DND-41 (cell line): ENCODE data around the gene HNRNPU.

Source experiments
- ATAC-seq: fragments of 200-7000 bp; cut with Tn5 transposase; 3 replicates; pipeline ENCODE4 v1.9.1; 2021; ENCODE audit warnings: low read depth; ENCODE audit not compliant: insufficient read depth
- DNase-seq: peaks from one replicate; pipeline ENCODE4 v3.0.0-alpha.2; 2020
- H2AFZ ChIP-seq: 2 replicates; pipeline ENCODE4 v1.6.0; 2012; ENCODE audit warnings: low read depth, low read length
- H3K27ac ChIP-seq: 2 replicates; pipeline ENCODE4 v1.5.1; 2012; ENCODE audit warnings: low read length, inconsistent platforms
- H3K27me3 ChIP-seq: fragments of 200-600 bp; sonication (generic); 2 replicates; pipeline ENCODE4 v1.6.0; 2012; ENCODE audit warnings: low read length, mild to moderate bottlenecking, inconsistent platforms; ENCODE audit not compliant: insufficient read depth, poor library complexity
- H3K36me3 ChIP-seq: 2 replicates; pipeline ENCODE4 v1.5.1; 2012; ENCODE audit warnings: low read length, inconsistent platforms; ENCODE audit not compliant: insufficient read depth
- H3K4me1 ChIP-seq: 2 replicates; pipeline ENCODE4 v1.5.1; 2012; ENCODE audit warnings: mild to moderate bottlenecking, low read length; ENCODE audit not compliant: insufficient read depth
- H3K4me2 ChIP-seq: 2 replicates; pipeline ENCODE4 v1.6.0; 2012; ENCODE audit warnings: mild to moderate bottlenecking, moderate library complexity, low read length, inconsistent platforms; ENCODE audit not compliant: insufficient read depth
- H3K4me3 ChIP-seq, 2 experiments: fragments of 200-600 bp in 1 of 2; shearing (Covaris generic) in 1 of 2; 2 replicates each; pipeline ENCODE4 v1.5.1; 2012 to 2016; ENCODE audit warnings: inconsistent platforms in 2 of 2, low read length in 2 of 2, mild to moderate bottlenecking in 2 of 2, low read depth in 1 of 2, moderate library complexity in 1 of 2
- H3K79me2 ChIP-seq: 2 replicates; pipeline ENCODE4 v1.6.0; 2012; ENCODE audit warnings: low read length, inconsistent platforms; ENCODE audit not compliant: insufficient read depth
- H3K9ac ChIP-seq: 2 replicates; pipeline ENCODE4 v1.6.0; 2012; ENCODE audit warnings: low read depth, mild to moderate bottlenecking, inconsistent platforms, low read length, moderate library complexity
- H3K9me3 ChIP-seq: 2 replicates; pipeline ENCODE4 v1.5.1; 2012; ENCODE audit warnings: low read length, moderate library complexity, mild to moderate bottlenecking, inconsistent platforms; ENCODE audit not compliant: insufficient read depth, severe bottlenecking
- H4K20me1 ChIP-seq: 2 replicates; pipeline ENCODE4 v1.6.0; 2012; ENCODE audit warnings: low read length; ENCODE audit not compliant: insufficient read depth
- EZH2 ChIP-seq: IDR thresholded peaks from 3 replicates; pipeline ENCODE4 v1.6.1; 2012; ENCODE audit warnings: borderline replicate concordance, low read depth, mild to moderate bottlenecking, moderate library complexity, low read length, inconsistent platforms; ENCODE audit not compliant: severe bottlenecking
- TF ChIP-seq, protein P1 (sequence below): IDR thresholded peaks from 2 replicates; pipeline ENCODE4 v1.5.1; 2012; ENCODE audit warnings: borderline replicate concordance, low read length, moderate library complexity, mild to moderate bottlenecking; ENCODE audit not compliant: poor library complexity, severe bottlenecking; ENCODE audit errors: extremely low read depth

HNRNPU gene

DNA sequence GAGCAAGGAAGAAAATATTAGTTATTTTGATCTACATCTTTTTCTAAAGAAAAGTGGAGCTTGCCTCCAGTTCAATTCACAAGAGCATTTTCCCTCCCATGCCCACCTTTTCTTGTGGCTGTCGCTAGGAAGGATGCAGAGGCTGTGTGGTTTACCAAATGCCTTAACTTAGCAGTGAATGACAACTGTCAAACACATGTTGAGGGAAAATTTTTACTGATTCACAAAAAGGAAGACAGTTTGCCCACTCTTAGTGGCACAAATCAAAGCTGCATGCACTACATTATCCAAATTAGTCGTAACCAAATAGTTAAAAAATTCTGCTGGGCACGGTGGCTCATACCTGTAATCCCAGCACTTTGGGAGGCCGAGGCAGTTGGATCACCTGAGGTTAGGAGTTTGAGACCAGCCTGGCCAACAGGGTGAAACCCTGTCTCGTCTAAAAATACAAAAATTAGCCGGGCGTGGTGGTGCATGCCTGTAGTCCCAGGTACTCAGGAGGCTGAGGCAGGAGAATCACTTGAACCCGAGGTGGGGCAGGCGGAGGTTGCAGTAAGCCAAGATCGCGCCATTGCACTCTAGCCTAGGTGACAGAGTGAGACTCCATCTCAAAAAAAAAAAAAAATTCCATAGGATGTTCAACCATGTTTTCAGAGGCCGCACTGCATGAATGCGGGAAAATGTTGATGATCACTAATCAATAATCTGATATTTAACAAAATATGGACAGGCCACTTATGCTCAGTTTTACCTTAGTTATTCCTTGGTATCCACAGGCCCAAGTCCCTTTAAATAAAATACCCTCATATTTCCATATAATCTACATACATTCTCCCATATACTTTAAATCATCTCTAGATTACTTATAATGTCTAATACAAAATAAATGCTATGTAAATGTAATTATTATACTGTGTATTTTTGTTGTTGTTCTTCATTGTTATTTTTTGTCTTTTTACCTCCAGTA is 19.9 kb downstream of the HNRNPU start:
- no peak overlapping the region for H2AFZ ChIP-seq
- no peak overlapping the region for H3K4me3 ChIP-seq
- ATAC-seq: peak; percentile 57
- peaks cover 30% of the 10 kb centered on the region; the same call in 1 of the 2 replicates for H4K20me1 ChIP-seq
- no peaks in the 10 kb centered on the region for H3K9me3 ChIP-seq
- no peak overlapping the region; the same call in 1 of the 2 replicates for H3K4me2 ChIP-seq
- peaks cover 50% of the 10 kb centered on the region for H3K4me1 ChIP-seq
- DNase-seq: peak; percentile 34
- peak overlapping the region; percentile 34; the same call in 1 of the 2 replicates for H3K27ac ChIP-seq
- H3K27me3 ChIP-seq: no peaks in the 10 kb centered on the region
- peaks cover 98% of the 10 kb centered on the region for H3K79me2 ChIP-seq
- peaks cover 98% of the 10 kb centered on the region for H3K36me3 ChIP-seq
- no peak overlapping the region for H3K9ac ChIP-seq
- TF ChIP-seq EZH2: no peak
- TF ChIP-seq, protein P1, sequence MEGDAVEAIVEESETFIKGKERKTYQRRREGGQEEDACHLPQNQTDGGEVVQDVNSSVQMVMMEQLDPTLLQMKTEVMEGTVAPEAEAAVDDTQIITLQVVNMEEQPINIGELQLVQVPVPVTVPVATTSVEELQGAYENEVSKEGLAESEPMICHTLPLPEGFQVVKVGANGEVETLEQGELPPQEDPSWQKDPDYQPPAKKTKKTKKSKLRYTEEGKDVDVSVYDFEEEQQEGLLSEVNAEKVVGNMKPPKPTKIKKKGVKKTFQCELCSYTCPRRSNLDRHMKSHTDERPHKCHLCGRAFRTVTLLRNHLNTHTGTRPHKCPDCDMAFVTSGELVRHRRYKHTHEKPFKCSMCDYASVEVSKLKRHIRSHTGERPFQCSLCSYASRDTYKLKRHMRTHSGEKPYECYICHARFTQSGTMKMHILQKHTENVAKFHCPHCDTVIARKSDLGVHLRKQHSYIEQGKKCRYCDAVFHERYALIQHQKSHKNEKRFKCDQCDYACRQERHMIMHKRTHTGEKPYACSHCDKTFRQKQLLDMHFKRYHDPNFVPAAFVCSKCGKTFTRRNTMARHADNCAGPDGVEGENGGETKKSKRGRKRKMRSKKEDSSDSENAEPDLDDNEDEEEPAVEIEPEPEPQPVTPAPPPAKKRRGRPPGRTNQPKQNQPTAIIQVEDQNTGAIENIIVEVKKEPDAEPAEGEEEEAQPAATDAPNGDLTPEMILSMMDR: no peak

DNA sequence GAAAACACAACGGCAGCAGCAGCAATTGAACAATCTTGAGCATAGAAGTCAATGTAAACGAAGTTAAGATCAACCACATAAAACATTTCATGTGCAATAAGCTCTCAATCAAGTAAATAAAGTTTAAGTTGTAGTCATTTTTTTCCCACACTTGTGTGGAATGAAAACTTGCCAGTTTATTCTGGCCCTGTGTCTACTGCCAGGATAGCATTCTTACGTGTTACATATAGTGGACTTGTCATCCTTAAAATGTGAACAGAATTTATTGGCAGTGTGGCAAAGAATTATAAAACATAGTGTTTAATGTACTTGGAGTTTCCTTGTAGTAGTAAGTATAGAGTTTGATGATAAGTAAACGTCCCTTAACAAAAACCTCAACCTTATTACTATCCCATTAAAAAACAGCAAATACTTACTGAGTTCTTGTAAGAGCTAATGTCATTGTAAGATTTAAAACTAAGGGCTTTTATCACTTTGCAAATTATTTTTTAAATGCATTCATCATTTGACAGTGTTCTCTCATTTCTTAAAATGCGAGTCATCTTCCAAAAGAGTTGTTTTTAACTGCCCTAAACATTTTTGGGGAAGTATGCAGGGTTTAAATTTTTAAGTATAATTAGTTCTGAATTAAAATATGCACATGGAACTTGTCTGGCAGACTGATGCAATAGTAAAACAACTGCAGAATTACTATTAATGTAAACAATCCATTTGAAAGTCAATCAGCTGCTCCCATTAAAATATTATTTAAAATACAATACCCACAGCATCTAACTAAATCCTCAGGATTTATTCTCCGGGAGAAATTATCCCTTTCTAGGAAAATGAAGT is 21.0 kb downstream of the HNRNPU start:
- no peaks in the 10 kb centered on the region for H3K27me3 ChIP-seq
- ATAC-seq: no peak
- no peak for DNase-seq
- TF ChIP-seq, protein P1: no peak
- no peak for TF ChIP-seq EZH2
- H4K20me1 ChIP-seq: peaks cover 27% of the 10 kb centered on the region; the same call in 1 of the 2 replicates
- no peaks in the 10 kb centered on the region for H3K9me3 ChIP-seq
- H3K4me1 ChIP-seq: peaks cover 58% of the 10 kb centered on the region
- peaks cover 98% of the 10 kb centered on the region for H3K79me2 ChIP-seq
- H3K4me3 ChIP-seq: no peak overlapping the region
- no peak overlapping the region for H2AFZ ChIP-seq
- no peak overlapping the region for H3K9ac ChIP-seq
- no peak overlapping the region for H3K4me2 ChIP-seq
- peaks cover 93% of the 10 kb centered on the region for H3K36me3 ChIP-seq
- H3K27ac ChIP-seq: no peak overlapping the region

DNA sequence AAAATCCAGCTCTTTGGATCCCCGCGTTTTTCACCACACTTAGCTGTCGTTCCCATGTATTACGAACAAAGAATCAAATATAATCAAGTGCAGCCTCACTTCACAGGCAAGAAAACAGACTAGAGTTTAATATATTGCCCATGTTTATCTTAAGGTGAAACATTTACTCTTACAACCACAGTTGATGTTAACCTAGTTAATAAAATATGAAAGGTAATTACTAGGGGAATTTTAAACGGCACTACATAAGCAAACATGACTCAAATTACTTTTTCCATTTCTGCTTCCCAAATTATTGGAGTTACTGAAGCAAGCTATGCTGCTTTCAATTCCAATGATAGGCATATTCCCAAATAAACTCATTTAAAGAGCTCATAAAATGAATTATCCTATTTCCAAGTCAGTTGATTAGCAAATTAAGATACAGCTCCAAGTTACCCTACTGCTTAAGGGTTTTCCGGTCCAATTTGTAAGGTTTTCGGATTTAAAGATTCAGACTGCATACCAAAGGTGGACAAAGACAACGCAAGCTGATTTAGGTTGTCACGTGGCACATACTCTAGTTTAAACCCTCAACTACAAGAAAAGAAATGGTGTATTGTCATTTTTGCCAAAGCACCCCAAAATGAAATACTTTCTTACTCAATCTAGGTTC is 22.9 kb downstream of the HNRNPU start:
- Histone ChIP-seq H3K9me3 (no peaks in the 10 kb centered on the region), H3K36me3 (peaks cover 74% of the 10 kb centered on the region), H3K27ac (no peak overlapping the region), H3K9ac (no peak overlapping the region), H4K20me1 (peaks cover 22% of the 10 kb centered on the region; the same call in 1 of the 2 replicates), H3K4me3 (no peak overlapping the region), H3K4me1 (peaks cover 77% of the 10 kb centered on the region), H3K4me2 (0 out of 2 replicates have a peak overlapping the region, but pooled peaks have one; percentile 75), H3K79me2 (peaks cover 98% of the 10 kb centered on the region), H2AFZ (no peak overlapping the region), H3K27me3 (no peaks in the 10 kb centered on the region)
- DNase-seq: no peak
- TF ChIP-seq, protein P1: no peak
- no peak for TF ChIP-seq EZH2
- ATAC-seq: no peak
